ENCODE results near the gene PCBP2.

- TF ChIP-seq CTCF (IDR thresholded peaks at IDR 0.05) = no peak
- no peak for TF ChIP-seq EP300 (IDR thresholded peaks at IDR 0.05)
These were observed 51.3 kb downstream of the PCBP2 start for GRCh38 chr12:53502983-53503728.

Measured in esophagus muscularis mucosa (tissue), 3 donors.